GM19372 (cell line): ENCODE measurements around the gene EPB41L5.
"Not testable (repeated sequence)": the region's sequence is repeated elsewhere in the genome, so short reads cannot be mapped to it uniquely, and the experiment has no call there.

Experiments
- ATAC-seq: cut with Tn5 transposase; IDR thresholded peaks from one replicate; pipeline ENCODE4 v1.9.1; 2021; ENCODE audit warnings: mild to moderate bottlenecking, low read depth, moderate library complexity; ENCODE audit not compliant: unreplicated experiment

EPB41L5 gene

DNA sequence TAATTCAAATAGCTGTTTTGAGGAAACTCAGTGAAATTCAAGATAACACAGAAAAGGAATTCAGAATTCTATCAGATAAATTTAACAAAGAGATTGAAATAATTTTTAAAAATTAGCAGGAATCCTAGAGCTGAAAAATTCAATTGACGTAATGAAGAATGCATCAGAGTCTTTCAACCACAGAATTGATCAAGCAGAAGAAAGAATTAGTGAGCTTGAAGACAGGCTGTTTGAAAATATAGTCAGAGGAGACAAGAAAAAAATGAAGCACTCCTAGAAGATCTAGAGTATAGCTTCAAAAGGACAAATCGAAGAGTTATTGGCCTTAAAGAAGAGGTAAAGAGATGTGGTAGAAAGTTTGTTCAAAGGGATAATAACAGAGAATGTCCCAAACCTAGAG lies 122.1 kb downstream of the EPB41L5 start:
- not testable (repeated sequence) for ATAC-seq

DNA sequence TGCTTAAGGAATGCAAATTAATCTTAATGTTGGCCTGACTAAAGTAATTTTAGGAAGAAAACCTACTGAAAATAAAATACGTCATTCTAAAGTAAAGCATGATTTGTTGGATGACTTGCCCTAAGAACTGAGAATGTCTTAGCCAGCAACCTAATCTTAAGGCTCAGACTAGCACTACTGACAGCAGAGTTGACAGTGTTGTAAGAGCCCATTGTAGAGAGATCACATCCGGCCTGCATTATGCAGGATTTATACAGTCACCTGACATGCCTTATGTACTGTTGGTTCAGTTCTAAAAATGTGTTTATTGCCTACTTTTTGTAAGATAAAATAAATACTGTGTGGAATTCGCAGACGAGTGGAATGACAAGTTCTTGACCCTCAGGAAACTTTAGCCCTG lies 128.0 kb downstream of the EPB41L5 start:
- ATAC-seq: no peak

DNA sequence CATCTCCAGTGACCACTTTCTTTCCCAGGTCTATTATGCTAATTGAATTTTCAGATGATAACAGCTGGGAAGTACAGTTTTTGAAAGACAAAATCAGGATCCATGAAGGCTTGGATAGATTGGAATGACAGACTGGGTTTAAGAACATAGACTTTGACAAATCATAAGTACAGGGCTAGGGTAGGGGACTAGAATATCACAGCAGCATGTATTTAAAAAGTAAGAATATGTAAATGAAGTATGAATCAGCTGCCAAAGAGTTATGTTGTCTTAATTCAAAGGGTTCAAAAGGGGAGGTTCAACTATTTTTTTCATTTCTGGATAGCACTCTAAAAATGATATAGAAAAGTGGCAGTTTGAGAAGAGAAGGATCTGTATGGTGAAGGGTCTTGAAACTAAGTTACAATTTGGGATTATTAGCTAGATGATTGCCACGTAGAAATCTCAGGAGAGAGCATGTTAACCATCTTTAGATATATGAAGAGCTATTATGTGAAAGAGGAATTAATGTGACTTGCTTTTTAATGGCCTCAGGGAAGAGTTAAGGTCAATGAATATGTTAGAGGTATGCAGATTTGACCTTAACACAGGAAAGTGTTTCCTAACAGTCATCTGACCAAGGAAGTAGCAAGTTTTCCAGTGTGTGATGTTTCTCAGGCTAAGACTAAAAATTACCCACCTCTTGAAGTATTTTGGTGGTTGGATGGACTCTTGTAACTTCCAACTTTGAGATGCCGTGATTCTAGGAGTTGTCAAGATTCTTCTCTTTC lies 128.6 kb downstream of the EPB41L5 start:
- ATAC-seq: no peak

DNA sequence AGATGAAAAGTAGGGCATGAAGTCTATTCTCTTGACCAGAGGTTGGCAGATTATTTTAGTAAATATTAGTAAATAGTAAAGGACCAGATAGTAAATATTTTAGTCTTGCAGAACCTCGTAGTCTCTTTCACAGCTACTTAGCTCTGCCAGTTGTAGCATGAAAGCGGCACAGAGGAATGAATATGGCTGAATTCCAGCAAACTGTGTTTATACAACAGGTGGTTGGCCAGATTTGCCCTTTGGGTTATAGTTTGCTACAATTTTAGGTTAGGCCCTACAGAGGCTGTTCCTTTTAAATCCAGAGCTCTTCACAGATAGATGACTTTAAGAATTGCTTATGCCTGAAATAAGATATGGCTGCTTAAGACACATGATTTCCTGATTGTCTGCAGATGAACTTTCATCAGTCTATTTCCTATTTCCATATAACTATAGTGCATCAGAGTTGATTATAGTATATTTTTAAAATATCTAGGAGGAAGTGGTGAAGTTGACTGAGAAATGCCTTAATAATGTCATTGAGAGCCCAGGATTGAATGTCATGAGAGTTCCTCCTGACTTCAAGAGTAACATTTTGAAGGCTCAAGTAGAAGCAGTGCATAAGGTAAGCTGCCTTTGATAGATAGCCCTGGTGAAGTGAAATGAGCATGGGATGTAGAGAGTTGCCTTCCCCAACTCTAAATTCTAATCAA lies 129.8 kb downstream of the EPB41L5 start:
- no peak for ATAC-seq

DNA sequence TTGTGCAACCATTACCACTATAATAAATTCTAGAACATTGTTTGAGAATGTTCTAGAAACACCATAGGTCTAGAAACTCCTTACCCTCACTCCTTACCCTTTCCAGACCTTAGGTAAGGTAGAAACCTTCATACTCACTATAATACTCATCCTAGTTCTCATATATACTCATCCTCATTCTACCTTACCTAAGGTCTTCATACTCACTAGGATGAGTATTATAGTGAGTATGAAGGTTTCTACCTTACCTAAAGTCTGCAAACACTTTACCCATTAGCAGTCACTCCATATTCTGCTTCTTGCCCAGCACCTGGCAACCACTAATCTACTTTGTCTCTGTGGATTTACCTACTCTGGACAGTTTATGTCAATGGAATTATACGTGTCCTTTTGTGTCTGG lies 135.4 kb downstream of the EPB41L5 start:
- no peak for ATAC-seq

DNA sequence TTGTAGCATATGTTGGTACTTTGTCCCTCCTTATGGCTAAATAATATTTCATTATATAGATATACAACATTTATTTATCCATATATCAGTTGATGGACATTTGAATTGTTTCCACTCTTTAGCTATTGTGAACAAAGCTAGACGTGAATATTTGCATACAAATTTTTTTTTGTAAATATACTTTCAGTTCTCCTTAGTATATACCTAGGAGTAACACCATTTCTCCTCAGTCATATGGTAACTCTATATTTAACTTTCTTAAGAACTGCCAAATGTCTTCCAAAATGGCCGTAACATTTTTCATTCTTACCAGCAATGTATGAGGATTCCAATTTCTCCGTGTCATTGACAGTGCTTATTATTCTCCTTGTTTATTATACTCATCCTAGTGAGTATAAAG lies 135.8 kb downstream of the EPB41L5 start:
- ATAC-seq: no peak

DNA sequence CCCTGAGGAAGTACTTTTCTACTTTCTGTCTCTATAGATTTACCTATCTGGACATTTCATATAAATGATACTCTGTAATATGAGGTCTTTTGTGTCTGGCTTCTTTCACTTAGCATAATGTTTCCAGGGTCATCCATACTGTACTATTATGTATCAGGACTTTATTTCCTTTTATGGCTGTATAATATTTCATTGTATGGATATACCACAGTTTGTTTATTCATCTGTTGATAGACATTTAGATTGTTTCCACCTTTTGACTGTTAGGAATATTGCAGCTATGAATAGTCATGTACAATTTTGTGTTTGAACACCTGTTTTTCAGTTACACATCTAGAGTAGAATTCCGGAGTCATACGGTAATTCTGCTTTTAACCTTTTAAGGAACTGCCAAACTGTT lies 136.5 kb downstream of the EPB41L5 start:
- no peak for ATAC-seq

DNA sequence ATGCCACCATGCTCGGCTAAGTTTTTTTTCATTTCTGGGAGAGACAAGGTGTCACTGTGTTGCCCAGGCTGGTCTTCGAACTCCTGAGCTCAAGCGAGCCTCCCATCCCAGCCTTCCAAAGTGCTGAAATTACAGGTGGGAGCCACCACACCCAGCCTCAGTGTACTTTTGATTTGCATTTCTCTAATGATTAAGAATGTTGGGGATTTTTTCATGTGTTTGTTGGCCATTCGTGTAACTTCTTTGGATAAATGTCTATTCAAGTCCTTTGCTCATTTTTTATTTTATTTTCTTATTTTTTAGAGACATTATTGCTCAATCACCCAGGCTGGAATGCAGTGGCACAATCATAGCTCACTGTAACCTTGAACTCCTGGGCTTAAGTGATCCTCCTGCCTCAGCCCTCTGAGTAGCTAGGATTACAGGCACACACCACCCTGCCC lies 137.2 kb downstream of the EPB41L5 start:
- ATAC-seq: no peak

DNA sequence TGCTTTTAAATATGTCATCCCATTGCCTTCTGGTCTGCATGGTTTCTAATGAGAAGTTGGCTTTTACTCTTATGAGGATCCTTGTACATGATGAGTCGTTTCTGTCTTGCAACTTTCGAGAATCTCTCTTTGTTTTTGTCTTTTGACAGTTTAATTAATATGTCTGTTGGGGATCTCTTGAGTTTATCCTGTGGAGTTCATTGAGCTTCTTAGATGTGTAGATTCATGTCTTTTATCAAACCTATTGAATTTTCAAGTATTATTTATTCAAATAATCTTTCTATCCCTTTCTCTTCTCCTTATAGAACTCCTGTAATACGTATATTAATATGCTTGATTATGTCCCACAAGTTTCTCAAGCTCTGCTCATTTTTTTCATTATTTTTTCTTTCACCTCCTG lies 142.4 kb downstream of the EPB41L5 start:
- no peak for ATAC-seq

DNA sequence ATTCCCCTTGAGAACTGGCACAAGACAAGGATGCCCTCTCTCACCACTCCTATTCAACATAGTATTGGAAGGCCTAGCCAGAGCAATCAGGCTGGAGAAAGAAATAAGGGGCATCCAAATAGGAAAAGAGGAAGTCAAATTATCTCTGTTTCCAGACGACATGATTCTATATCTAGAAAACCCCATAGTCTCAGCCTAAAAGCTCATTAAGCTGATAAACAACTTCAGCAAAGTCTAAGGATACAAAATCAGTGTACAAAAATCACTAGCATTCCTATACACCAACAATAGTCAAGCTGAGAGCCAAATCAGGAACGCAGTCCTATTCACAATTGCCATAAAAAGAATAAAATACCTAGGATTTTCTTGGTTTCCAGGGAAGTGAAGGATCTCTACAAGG lies 145.8 kb downstream of the EPB41L5 start:
- not testable (repeated sequence) for ATAC-seq

DNA sequence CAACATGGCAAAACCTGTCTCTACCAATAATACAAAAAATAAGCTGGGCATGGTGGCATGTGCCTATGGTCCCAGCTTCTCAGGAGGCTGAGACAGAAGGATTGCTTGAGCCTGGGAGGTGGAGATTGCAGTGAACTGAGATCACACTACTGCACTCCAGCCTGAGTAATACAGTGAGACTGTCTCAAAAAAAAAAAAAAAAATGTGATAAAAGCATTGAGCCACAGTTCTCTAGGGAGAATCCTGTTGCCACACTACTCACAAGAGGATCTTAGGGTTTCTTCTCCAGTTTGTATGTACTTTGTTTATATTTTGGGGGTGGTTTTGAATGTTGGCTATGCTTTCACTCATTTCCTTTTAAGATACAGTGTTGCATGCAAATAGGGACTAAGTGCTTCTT lies 148.3 kb downstream of the EPB41L5 start:
- ATAC-seq: no peak

DNA sequence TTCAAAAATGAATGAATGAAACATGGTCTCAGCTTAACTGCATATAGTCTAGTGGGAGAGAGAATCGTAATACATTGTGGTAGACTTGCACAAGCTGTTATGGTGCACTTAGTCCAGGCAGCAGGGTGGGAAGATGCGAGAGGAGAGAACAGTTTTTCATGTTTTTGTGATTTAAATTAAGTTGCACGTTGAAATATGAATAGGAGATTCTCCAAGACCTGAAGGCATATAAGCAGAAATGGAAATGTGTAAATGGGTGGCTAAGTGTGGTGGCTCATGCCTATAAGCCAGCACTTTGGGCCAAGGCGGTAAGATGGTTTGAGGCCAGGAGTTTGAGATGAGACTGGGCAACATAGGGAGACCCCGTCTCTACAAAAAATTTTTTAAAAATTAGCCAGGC lies 149.8 kb downstream of the EPB41L5 start:
- ATAC-seq: no peak

DNA sequence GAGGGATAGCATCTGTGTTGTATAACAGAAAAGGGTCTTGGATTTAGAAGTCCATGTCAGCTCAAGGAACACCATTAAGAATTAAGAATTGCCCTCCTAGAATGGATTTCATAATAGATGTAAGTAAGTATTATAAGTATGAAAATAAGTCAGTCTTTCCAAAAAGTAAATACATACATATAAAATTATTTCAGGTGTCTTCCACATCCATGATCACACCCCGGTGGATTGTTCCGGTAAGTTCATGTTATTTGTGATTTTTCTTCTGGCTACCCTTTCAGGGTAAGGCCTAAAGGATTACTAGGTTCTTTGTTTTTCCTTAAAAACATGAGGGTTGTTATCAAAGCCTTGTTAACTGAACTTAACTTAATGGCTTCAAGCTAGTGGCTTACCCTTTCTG lies 154.4 kb downstream of the EPB41L5 start:
- ATAC-seq: no peak

DNA sequence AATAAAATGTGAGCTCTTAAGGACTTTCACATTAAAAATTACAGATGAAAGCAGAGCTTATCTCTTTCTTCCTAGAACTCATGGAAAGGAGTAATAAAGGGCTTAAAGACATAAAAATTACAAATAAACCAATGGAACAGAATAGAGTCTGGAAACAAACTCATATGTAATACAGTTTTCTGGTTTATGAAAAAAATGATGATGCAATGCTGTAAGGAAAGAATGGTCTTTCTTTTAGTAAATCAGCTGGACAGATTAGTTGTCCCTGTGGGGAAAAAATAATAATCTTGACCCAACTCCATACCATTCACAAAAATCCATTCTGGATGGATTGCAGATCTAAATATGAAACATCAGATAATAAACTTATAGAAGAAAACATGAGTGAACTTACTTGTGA lies 156.1 kb downstream of the EPB41L5 start:
- ATAC-seq: no peak

DNA sequence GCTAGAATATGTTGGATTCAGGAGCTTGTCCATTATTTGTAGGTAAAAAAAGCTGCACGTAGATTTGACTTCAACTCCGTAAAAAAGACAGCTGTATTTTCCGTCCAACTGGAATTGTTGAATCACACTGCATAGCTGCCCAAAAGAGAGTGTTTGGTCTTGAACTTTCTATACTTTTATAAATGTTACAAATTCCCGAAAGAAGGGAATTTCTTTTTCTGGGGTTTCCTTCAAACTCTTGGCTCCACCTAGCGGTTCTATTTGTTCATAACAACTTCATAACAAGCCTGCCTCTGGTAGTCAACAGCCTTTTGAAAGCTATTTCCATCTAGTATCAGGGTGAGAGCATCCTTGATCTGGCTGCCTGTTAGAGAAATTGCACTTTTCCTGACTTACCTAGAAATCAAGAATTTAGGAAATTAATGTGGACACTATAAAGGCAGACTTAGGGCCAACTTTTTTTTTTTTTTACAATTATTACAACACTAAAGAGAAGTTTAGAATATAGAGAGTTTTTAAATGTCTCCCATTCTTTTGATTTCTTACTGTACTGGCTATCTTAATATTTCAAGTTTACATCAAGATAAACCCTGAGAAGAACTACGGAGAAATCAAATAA lies 162.2 kb downstream of the EPB41L5 start:
- no peak for ATAC-seq

DNA sequence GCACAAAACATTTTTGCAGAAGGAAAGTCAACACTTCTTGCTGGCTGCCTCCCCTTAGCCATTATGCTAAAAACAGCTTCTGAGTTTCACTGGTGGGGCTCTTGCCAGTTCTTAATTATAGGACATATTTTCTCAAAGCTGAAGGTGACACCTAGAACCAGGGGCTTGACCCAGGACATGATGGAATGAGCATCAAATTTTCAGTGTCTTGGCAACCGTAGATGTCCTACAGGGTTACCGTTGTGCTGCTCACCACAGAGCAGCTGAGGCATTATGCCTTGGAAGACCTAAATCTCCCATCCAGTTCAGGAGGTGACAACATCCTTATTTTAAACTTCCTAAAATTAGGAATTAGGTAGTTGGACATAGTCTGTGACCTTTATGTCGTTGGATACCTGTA lies 163.6 kb downstream of the EPB41L5 start:
- ATAC-seq: no peak

DNA sequence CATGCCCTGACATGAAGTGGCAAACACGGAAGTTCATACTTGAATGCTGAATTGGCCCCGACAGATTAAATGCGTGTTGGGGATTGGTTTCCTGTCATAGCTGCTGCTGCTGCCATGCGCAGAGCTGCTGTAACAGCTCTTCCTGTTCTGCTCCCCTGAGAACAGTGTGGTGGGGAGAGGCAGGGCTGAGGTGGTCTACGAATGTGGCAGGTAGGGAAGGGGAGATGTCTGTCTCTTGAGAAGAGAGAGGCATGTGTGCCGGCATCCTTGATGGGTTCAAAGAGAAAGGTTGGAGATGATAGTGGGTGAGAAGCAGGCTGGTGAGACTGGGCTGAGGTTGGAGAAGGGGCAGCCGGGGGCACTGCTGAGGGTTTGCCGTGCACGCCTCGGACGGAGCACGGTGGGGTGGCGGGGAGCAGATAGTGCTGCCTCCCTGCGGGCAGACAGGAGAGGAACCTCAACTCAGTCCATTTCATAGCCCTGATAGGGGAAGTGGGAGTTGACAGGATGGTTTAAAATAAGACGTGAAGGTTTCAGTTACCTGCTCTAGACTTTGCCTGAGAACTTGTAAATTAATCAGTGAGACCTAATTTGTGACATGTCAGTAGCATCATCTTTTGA lies 164.2 kb downstream of the EPB41L5 start:
- ATAC-seq: peak; percentile 98

DNA sequence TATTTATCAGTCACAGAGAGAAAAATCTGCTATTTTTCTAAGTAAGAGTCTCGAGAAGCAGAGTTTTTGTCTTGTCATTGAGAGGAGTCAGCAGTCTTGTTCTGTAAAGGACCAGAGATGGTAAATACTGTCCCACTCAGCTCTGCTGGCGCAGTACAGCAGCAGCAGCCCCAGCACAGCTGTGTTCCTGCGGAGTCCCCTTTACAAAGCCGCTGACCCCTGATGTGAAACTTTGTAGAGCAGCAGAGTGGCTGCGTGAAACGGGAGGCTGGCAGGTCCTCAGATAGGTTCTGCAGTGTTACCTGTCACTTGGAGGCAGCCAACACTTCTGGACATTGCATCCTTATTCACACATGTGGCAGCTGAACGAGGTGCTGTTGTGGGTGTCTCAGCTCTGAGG lies 165.1 kb downstream of the EPB41L5 start:
- no peak for ATAC-seq

DNA sequence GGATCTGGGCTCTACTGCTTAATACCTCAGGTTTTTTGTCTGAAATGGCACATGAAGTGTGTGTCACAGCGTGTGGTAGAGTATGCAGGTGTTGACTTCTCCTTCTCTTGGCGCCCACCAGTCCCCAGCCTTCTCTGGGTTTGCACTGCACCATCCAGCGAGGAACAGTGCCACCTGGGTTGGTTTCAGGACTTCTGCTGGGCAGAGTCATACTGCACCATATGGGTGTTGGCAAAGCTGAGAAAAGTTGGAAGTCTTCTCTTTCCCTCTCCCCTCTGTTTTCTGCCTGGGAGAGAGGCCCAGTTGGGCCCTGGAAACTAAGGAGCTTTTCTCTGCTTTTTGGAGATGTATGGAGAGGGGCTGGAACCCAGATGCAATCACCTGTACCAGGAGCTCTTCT lies 166.5 kb downstream of the EPB41L5 start:
- ATAC-seq: no peak

DNA sequence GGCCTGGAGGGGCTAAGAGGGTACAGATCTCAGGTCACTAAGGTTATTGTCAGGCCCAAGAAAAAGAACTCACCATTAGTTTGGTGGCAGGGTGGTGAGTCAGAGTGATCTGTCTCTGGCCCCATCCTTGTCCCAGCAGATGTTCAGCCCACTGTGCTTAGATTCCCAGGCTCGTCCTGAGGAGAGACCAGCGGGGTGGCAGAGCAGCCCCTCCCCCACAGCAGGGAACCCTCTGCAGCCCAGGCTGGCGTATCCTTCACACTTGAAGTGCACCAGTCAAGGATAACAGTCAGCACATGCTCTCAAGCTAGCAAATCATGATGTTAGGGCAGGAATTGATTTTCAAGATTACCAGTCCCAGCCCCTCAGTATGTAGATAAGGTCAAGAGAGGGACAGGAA lies 167.2 kb downstream of the EPB41L5 start:
- no peak for ATAC-seq

DNA sequence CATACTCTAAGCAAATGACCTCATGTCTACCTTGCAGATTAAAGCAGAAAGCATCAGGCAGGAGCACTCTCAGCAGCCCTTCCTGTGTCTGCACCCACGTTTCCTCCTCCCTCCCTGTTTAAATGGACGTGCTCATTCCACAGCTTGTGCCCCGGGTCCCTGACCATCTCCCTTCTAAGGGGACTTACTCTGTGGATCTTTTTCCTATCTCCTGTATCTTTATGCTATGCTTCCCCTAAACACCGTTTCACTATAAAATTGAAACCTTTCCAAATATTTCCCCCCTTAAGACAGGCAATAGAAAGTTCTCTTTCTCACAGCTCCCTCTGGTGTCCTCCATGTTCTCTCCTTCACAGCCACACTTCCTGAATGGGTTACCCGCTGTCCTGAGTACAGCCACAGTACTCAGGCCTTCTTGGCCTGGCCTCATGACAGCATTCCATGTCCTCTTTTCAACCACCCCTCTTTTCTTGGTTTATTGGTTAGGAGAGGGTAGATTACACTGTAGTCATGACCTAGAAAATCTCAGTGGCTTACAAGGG lies 169.2 kb downstream of the EPB41L5 start:
- no peak for ATAC-seq
